ENCODE results near the gene RAB32.

RAB32 gene

GRCh38 chr6:146582857-146583256 is 39.2 kb downstream of the RAB32 start:
- no peak for DNase-seq (ENCODE audit: low spot score)

DNA sequence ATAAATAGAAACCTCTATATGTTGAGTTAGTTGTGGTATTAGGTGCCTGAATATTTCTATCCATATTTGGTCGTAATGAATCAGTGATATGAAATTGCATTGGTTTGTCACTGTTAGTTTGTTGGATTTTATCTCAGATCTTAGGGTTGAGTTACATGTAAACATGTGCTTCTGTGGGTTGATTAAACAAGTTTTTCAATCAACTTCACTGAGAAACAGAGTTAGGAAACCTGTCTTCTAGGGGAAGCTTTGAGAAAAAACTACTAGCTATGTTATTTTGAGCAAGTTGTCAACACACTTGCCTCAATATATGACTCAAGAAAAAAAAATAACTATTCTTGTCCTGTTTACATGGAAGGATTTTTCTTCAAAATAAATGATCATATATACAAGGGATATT is 40.3 kb downstream of the RAB32 start:
- DNase-seq (ENCODE audit: low spot score), result no peak

- no peak for DNase-seq (ENCODE audit: low spot score)
Measured at GRCh38 chr6:146587459-146587858, 43.8 kb downstream of the RAB32 start.

- no peak for DNase-seq (ENCODE audit: low spot score)
Measured at GRCh38 chr6:146590492-146590891, 46.9 kb downstream of the RAB32 start.

GRCh38 chr6:146592451-146592850 is 48.8 kb downstream of the RAB32 start:
- DNase-seq (ENCODE audit: low spot score), result no peak

GRCh38 chr6:146593986-146594385 is 50.4 kb downstream of the RAB32 start:
- no peak for DNase-seq (ENCODE audit: low spot score)

GRCh38 chr6:146594495-146594894 is 50.9 kb downstream of the RAB32 start:
- DNase-seq (ENCODE audit: low spot score), result no peak

DNA sequence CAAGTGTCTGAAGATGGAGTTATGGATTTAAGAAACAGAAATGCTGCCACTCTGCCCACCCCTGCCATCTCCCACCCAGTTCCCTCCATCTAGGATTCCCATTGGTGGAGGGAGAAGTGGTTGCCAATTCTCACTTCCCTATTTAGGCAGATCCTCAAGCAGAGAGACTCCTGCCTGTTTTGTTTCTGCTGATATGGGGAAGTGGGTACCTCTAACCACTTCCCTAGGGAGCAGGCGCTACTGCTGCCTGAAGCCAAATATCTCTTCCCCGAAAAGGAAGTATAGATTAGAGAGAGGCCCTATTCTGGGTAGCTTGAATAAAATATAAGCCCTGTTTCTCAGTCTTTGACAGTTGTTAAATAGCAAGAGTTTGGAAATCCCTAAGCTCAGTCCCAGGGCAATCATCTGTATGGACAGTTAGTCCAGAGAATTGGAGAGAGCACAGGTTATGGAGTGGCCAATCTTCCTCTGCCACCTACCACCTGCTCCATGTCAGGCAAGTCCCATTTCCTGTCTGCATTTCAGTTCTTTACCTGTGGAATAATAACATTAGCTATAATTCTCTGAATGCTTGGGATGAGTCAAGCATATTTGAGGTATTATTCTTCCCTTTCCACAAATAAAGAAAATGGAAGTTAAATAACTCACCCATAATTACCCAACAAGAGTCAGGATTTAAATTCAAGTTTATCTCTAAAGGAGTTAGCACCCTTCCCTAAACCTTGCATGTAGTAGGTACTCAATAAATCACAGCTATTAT is 52.5 kb downstream of the RAB32 start:
- no peak for DNase-seq (ENCODE audit: low spot score)

DNA sequence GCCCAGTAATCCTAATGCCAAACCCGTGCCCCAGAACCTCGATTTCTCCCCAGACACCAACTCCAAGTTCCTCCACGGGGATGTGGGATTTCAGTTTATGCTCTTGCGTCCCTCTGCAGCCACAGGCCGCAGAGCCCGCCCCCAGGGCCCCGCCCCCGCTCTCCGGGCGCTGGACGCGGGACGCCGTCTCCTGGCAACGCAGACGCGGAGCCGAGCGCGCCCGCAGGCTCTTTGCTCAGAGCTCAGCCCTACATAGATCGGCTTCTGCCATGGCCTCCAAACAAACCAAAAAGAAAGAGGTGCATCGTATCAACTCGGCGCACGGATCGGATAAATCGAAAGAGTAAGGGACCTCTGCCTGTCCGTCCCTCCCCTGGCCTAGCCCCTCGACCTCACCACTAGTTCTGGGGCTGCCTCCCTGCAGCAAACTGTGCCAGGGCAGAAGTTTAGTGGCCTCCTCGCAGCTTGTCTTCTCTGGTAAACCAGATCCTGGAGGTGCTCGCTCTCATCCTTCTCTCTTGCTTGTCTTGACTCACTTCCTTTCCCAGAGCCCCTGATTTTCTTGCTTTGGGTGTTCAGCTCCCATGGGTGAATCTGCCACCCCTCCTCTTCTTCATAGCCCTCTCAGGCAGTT is 55.3 kb downstream of the RAB32 start, which contains the start of gene ADGB:
Gene ADGB, plus strand, starts transcription at position 201 of the 634 bp plus-strand sequence. Its CDS starts 69 bp downstream, at position 270.
- DNase-seq (ENCODE audit: low spot score), result peak; percentile 89

DNA sequence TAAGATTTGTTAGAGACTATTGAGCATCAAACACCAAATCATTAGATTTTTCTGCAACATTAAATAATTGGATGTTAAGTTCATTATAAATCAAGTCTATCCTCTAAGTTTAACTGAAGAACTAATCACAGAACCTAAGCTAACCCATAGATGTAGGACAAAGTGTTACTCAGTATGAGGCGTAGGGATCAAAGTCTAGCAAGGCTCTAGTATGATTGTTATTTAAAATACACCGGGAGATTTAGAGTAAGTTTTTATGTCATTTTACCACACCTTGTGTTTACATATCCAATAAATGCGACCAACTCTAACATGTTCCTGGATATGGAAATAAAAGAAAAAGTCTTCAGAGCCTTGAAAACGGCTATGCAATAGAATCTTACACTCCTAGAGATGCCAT is 57.7 kb downstream of the RAB32 start:
- no peak for DNase-seq (ENCODE audit: low spot score)

DNA sequence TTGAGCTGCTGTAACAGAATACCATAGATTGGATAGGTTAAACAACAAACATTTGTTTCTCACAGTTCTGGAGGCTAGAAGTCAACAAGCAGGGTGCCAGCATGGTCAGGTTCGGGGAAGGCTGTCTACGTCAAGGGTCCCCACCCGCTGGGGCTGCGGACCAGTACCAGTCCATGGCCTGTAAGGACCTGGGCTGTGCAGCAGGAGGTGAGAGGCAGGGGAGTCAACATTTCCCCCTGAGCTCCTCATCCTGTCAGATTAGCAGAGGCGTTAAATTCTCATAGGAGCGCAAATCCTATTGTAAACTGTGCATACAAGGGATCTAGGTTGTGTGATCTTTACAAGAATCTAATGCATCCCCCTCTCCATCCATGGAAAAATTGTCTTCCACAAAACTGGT is 58.9 kb downstream of the RAB32 start:
- no peak for DNase-seq (ENCODE audit: low spot score)

All from ecto neural progenitor cell (in vitro differentiated cells).